Immature natural killer cell (primary cell): Measurements from ENCODE around the gene GALNT17. TPM values are rescaled to one million over a fixed set of nuclear protein-coding genes. Genes with fewer than 3 reads are reported as not detected.
A peak's percentile ranks its signal among the peaks of the same experiment; 100 is the strongest.

Experiments used
- DNase-seq, 3 donors: peaks; one replicate each; pipeline ENCODE4 v3.0.0; 2022; ENCODE audit warnings: mixed read lengths in 1 of 3
- H3K27ac Mint-ChIP-seq, 6 donors: one replicate each; pipeline ENCODE4 v1.8.0; 2020; ENCODE audit warnings: mixed read lengths in 6 of 6, mild to moderate bottlenecking in 5 of 6, inconsistent platforms in 4 of 6, moderate library complexity in 3 of 6
- H3K27me3 Mint-ChIP-seq, 3 donors: one replicate each; pipeline ENCODE4 v1.8.0; 2020 to 2021; ENCODE audit warnings: low read depth in 3 of 3, mild to moderate bottlenecking in 3 of 3, mixed read lengths in 3 of 3, moderate library complexity in 3 of 3, inconsistent platforms in 1 of 3
- H3K36me3 Mint-ChIP-seq, 3 donors: one replicate each; pipeline ENCODE4 v1.8.0; 2020; ENCODE audit warnings: mixed read lengths in 3 of 3, inconsistent platforms in 2 of 3, mild to moderate bottlenecking in 2 of 3
- H3K4me1 Mint-ChIP-seq, 2 donors: one replicate each; pipeline ENCODE4 v1.8.0; 2020; ENCODE audit warnings: inconsistent platforms in 2 of 2, mild to moderate bottlenecking in 2 of 2, mixed read lengths in 2 of 2, moderate library complexity in 1 of 2
- H3K4me3 Mint-ChIP-seq, 5 donors: one replicate each; pipeline ENCODE4 v1.8.0; 2020; ENCODE audit warnings: mild to moderate bottlenecking in 5 of 5, mixed read lengths in 5 of 5, inconsistent platforms in 3 of 5, moderate library complexity in 3 of 5
- H3K9me3 Mint-ChIP-seq, 6 donors: one replicate each; pipeline ENCODE4 v1.8.0; 2020; ENCODE audit warnings: mild to moderate bottlenecking in 6 of 6, mixed read lengths in 6 of 6, inconsistent platforms in 4 of 6, moderate library complexity in 3 of 6
- polyA plus RNA-seq, 3 donors: library from polyadenylated mRNA; unstranded; fragments of 300-500 nt; fragmentation: Illumina TruSeq; gene quantifications; one replicate each; pipeline ENCODE4 v1.2.3, GENCODE V29; 2021

The GALNT17 gene
- polyA plus RNA-seq, 3 donors from 2014 or later, result not detected

- Mint-ChIP-seq H3K9me3 (peaks cover 0 to 21% (median 7%) of the 10 kb centered on the region in 6 donors), H3K4me1 (no peaks in the 10 kb centered on the region)
Measured at GRCh38 chr7:71429083-71429482, 297.1 kb downstream of the GALNT17 start.

GRCh38 chr7:71430246-71430645 lies 298.3 kb downstream of the GALNT17 start:
- peaks cover 0 to 2% (median 0%) of the 10 kb centered on the region in 3 donors for H3K27me3 Mint-ChIP-seq
- H3K9me3 Mint-ChIP-seq, result peaks cover 0 to 25% (median 10%) of the 10 kb centered on the region in 6 donors
- H3K4me3 Mint-ChIP-seq, result no peak overlapping the region
- no peak overlapping the region for H3K27ac Mint-ChIP-seq
- no peaks in the 10 kb centered on the region for H3K36me3 Mint-ChIP-seq
- no peak for DNase-seq
- H3K4me1 Mint-ChIP-seq, result no peaks in the 10 kb centered on the region

More at GRCh38 chr7:71429083-71429482, 297.1 kb downstream of the GALNT17 start:
- no peak for DNase-seq
- H3K4me3 Mint-ChIP-seq, result no peak overlapping the region
- no peak overlapping the region for H3K27ac Mint-ChIP-seq
- no peaks in the 10 kb centered on the region for H3K36me3 Mint-ChIP-seq
- H3K27me3 Mint-ChIP-seq, result peaks cover 0 to 2% (median 0%) of the 10 kb centered on the region in 3 donors

GRCh38 chr7:71439321-71439720 lies 307.4 kb downstream of the GALNT17 start:
- DNase-seq, result no peak
- Mint-ChIP-seq H3K4me3 (no peak overlapping the region), H3K27ac (no peak overlapping the region), H3K27me3 (peaks cover 2 to 4% (median 2%) of the 10 kb centered on the region in 3 donors), H3K36me3 (no peaks in the 10 kb centered on the region), H3K4me1 (no peaks in the 10 kb centered on the region), H3K9me3 (peaks cover 4 to 28% (median 9%) of the 10 kb centered on the region in 6 donors)

GRCh38 chr7:71442492-71443190 lies 310.7 kb downstream of the GALNT17 start:
- Mint-ChIP-seq H3K27ac (no peak overlapping the region), H3K4me3 (no peak overlapping the region), H3K9me3 (peaks cover 3 to 20% (median 10%) of the 10 kb centered on the region in 6 donors), H3K36me3 (no peaks in the 10 kb centered on the region), H3K27me3 (peaks cover 0 to 4% (median 2%) of the 10 kb centered on the region in 3 donors), H3K4me1 (no peaks in the 10 kb centered on the region)
- DNase-seq, result no peak

DNA sequence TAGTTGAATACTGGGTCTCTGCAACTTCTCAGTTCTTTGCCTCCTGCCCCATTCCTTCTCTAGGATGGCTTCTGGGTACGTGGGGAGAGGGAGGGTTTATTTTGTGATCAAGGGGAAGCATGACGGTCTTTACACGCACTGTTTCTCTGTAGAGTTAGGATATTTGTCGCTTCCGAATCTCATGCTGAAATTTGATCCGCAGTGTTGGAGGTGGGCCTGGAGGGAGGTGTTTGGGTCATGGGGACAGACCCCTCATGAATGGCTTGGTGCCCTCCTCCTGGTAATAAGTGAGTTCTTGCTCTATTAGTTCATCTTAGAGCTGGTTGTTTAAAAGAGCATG lies 311.2 kb downstream of the GALNT17 start:
- H3K9me3 Mint-ChIP-seq, result peaks cover 3 to 20% (median 10%) of the 10 kb centered on the region in 6 donors
- no peak overlapping the region for H3K4me3 Mint-ChIP-seq
- no peak for DNase-seq
- H3K27ac Mint-ChIP-seq, result no peak overlapping the region
- no peaks in the 10 kb centered on the region for H3K36me3 Mint-ChIP-seq
- no peaks in the 10 kb centered on the region for H3K4me1 Mint-ChIP-seq
- peaks cover 0 to 4% (median 2%) of the 10 kb centered on the region in 3 donors for H3K27me3 Mint-ChIP-seq

DNA sequence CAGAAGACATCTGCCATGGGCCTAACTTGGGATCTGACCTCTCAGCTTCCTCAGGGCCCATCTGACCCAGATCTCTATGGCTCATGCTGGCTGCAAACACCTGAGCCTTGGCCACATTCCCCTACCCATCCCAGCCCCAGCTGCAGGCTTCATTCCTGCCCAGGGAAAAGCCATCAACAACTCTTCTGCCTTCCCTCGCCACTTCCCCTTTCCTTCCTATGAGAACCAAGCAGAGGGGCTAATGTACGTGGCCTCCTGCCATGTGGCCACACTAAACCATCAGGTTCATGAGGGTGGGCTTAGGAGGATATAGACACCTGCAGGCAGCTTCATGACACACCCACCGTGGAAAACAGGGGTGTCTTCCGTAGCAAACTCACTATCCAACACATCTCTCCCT lies 312.2 kb downstream of the GALNT17 start:
- DNase-seq, result no peak
- Mint-ChIP-seq H3K36me3 (no peaks in the 10 kb centered on the region), H3K4me1 (no peaks in the 10 kb centered on the region), H3K4me3 (no peak overlapping the region), H3K27ac (no peak overlapping the region), H3K27me3 (peaks cover 0 to 4% (median 2%) of the 10 kb centered on the region in 3 donors), H3K9me3 (peaks cover 3 to 20% (median 12%) of the 10 kb centered on the region in 6 donors)

GRCh38 chr7:71453630-71454029 lies 321.7 kb downstream of the GALNT17 start:
- Mint-ChIP-seq H3K27ac (no peak overlapping the region), H3K4me1 (no peaks in the 10 kb centered on the region), H3K9me3 (peaks cover 0 to 32% (median 5%) of the 10 kb centered on the region in 6 donors), H3K27me3 (peaks cover 0 to 4% (median 0%) of the 10 kb centered on the region in 3 donors), H3K4me3 (no peak overlapping the region), H3K36me3 (no peaks in the 10 kb centered on the region)
- DNase-seq, result no peak

DNA sequence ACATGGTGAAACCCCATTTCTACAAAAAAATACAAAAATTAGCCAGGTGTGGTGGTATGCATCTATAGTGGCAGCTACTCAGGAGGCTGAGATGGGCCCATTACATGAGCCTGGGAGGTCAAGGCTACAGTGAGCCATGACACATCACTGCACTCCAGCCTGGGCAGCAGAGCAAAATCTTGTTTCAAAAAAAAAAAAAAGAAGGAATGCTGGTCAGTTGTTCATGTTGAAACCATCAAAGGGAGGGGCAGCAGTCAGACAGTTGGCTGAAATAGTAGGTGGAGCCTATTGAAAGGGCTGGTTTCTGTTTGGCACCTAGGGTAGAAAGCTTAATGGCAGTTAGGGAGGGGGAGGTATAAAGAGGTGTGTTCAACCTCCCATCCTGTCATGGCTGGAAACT lies 323.0 kb downstream of the GALNT17 start:
- peak overlapping the region in 1 of 6 donors; percentile 31 for H3K27ac Mint-ChIP-seq
- peaks cover 0 to 32% (median 5%) of the 10 kb centered on the region in 6 donors for H3K9me3 Mint-ChIP-seq
- no peaks in the 10 kb centered on the region for H3K4me1 Mint-ChIP-seq
- no peak overlapping the region for H3K4me3 Mint-ChIP-seq
- peaks cover 0 to 4% (median 0%) of the 10 kb centered on the region in 3 donors for H3K27me3 Mint-ChIP-seq
- H3K36me3 Mint-ChIP-seq, result no peaks in the 10 kb centered on the region
- DNase-seq, result no peak

DNA sequence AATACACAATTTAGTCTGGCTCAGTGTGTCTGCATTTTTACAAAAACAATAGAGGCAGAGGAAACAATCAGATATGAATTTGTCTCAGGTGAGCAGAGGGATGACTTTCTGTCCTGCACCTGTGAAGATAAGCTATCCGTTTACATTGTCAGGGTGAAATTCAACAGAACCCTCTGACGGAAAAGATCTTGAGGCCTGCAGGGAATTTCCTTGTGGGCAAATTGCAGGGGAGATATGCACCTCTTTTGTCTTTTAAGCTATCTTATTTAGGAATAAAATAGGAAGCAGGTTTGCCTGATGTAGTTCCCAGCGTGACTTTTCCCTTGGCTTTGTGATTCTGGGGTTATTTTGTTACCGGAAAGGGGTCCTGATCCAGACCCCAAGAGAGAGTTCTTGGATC lies 325.1 kb downstream of the GALNT17 start:
- no peak overlapping the region for H3K27ac Mint-ChIP-seq
- peaks cover 0 to 32% (median 7%) of the 10 kb centered on the region in 6 donors for H3K9me3 Mint-ChIP-seq
- H3K4me1 Mint-ChIP-seq, result no peaks in the 10 kb centered on the region
- H3K36me3 Mint-ChIP-seq, result no peaks in the 10 kb centered on the region
- peaks cover 0 to 4% (median 2%) of the 10 kb centered on the region in 3 donors for H3K27me3 Mint-ChIP-seq
- no peak overlapping the region for H3K4me3 Mint-ChIP-seq
- no peak for DNase-seq

DNA sequence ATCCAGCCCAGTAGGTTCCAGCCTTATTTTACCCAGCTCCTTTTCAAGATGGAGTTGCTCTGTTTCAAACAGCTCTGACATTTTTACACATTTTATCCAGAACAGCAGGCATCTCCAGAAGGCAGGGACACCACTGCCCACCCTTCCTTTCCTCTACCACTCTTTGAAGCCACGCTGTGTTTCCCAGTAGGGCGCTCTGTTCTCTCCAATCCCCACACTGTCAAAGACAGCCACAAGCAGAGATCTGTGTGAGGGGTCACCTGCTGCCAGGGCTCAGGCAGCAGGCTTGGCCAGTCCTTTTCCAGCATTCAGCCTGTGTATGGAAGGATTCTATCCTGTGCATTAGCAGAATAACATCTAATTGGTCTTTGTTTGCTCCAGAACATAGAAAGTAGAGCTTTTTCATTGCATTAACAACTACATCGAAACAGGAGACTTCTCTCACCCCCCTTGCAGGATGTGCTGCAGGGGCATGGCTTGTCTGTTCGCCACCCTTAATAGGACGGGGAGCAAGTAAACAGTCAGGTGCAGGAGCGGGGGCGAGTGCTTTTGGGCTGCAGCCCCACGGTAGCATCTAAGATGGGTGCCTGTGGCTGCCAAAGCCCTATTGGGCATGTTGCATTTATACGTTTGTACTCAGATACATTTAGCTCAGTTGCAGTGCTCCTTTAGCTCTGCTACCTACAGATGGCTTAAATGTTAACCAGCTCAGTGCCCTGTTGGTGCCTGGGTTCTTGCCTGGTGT lies 326.1 kb downstream of the GALNT17 start:
- Mint-ChIP-seq H3K4me1 (no peaks in the 10 kb centered on the region), H3K27ac (no peak overlapping the region), H3K36me3 (no peaks in the 10 kb centered on the region), H3K27me3 (peaks cover 0 to 5% (median 2%) of the 10 kb centered on the region in 3 donors), H3K9me3 (peaks cover 0 to 32% (median 12%) of the 10 kb centered on the region in 6 donors), H3K4me3 (no peak overlapping the region)
- no peak for DNase-seq

- H3K4me1 Mint-ChIP-seq, result no peaks in the 10 kb centered on the region
Measured at GRCh38 chr7:71459132-71459531, 327.2 kb downstream of the GALNT17 start.

DNA sequence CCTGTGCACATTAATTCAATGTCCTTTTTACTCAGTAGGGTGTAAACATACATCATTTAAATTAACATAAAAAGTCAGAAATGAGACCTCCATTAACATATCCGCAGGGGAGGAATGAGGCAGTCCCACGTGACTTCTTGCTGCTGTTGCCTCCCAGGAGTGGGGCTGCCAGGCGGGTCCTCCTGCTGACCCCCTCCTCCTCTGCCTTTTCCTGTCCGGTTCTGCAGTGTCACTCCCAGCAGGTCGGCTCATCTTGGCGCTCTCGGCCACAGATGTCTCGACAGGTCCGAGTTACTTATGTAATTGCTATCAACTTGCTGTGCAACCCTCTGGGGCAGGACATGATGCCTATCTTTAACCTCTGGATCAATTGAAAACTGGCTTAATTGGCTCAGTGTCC lies 329.6 kb downstream of the GALNT17 start:
- Mint-ChIP-seq H3K36me3 (no peaks in the 10 kb centered on the region), H3K27ac (no peak overlapping the region), H3K4me3 (no peak overlapping the region), H3K4me1 (no peaks in the 10 kb centered on the region), H3K9me3 (peaks cover 0 to 24% (median 12%) of the 10 kb centered on the region in 6 donors), H3K27me3 (peaks cover 0 to 7% (median 0%) of the 10 kb centered on the region in 3 donors)
- DNase-seq, result no peak

More at GRCh38 chr7:71459132-71459531, 327.2 kb downstream of the GALNT17 start:
- no peak for DNase-seq
- no peak overlapping the region for H3K4me3 Mint-ChIP-seq
- peaks cover 0 to 7% (median 2%) of the 10 kb centered on the region in 3 donors for H3K27me3 Mint-ChIP-seq
- no peaks in the 10 kb centered on the region for H3K36me3 Mint-ChIP-seq
- no peak overlapping the region for H3K27ac Mint-ChIP-seq
- H3K9me3 Mint-ChIP-seq, result peaks cover 0 to 29% (median 10%) of the 10 kb centered on the region in 6 donors

DNA sequence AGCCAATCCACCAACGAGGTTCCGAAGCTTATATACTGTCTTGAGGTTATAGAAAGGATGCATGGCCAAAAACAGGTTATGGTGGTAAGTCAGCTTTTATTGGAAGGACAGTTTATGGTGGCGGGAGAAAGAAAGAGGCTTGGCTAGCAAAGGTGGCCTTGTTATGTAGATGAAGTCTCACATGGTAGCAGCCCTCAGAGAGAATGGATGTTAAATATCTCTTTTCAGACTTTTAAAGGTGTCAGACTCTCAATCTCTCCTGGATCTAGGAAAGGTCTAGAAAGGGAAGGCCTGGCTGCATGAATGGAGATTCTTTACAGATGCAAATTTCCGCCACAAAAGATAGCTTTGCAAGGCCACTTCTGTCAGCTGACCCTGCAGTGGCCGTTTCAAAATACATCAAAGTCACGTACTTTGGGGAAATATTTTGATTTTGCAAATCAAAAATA lies 333.8 kb downstream of the GALNT17 start:
- Mint-ChIP-seq H3K27ac (no peak overlapping the region), H3K36me3 (no peaks in the 10 kb centered on the region), H3K4me3 (no peak overlapping the region), H3K27me3 (peaks cover 0 to 7% (median 0%) of the 10 kb centered on the region in 3 donors), H3K9me3 (peaks cover 4 to 30% (median 14%) of the 10 kb centered on the region in 6 donors), H3K4me1 (no peaks in the 10 kb centered on the region)
- no peak for DNase-seq
